ENCODE data around the gene MTFMT. TPM values are rescaled to one million over a fixed set of nuclear protein-coding genes. Genes with fewer than 3 reads are reported as not detected.

MTFMT gene
- total and polyA plus RNA-seq, 2 of the 4 experiments (the other 2 are of a cell fraction), result 8.9 to 21.3 TPM

DNA sequence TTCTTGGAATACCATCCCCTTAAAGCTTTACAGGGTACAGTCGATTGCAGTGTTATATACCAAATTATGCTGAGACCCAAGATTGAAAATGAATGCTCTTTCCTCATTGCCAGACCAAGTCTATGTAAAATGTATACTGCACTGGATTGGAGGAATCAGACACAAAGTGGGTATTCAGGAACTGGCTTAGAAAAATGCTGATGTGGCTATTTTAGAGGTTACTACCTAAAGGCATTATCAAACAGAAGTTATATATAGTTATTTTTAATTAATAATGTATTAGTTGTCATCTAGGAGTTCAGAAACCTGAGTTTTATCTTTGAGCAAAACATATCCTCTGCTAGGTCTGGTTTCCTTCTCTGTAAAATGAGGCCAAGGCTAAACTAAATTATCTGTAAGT, 36.1 kb downstream of the MTFMT start:
- TF ChIP-seq MAZ (IDR thresholded peaks at IDR 0.05; ENCODE audit: borderline replicate concordance, low read depth, low read length) (no peak), MAFK (IDR thresholded peaks at IDR 0.05; ENCODE audit: low read depth, low read length) (peak; percentile 98)
- H3K9me1 ChIP-seq (ENCODE audit: insufficient read depth, low read length), result no peaks in the 10 kb centered on the region; the same call in 1 of the 2 replicates
- no peaks in the 10 kb centered on the region; the same call in 1 of the 2 replicates for H4K20me1 ChIP-seq (ENCODE audit: insufficient read depth, low read length)
- H3K4me3 ChIP-seq (ENCODE audit: insufficient read depth, low read depth, low read length), result no peak overlapping the region
- H3K18ac ChIP-seq (ENCODE audit: low read depth, low read length), result no peak overlapping the region
- no peak overlapping the region for H3K56ac ChIP-seq (ENCODE audit: extremely low read depth, insufficient read depth, low read length)
- no peaks in the 10 kb centered on the region for H3K9me3 ChIP-seq (ENCODE audit: control insufficient read depth, insufficient read depth, low read length)
- in situ Hi-C loops (cut with MboI; ENCODE audit: low sequenced_read_pairs), result no loop called here
- DNase-seq (no peak), ATAC-seq (ENCODE audit: low read depth) (no peak)
- CTCF ChIA-PET, result no interaction called here
- peaks cover 2 to 20% of the 10 kb centered on the region in 2 experiments; a peak in 3 of 4 replicates for H3K79me1 ChIP-seq (ENCODE audit: low read depth in 1 of 2, low read length in 2 of 2)
- WGBS, 2 experiments (ENCODE audit: extremely low coverage in 2 of 2, insufficient read length in 1 of 2), result no CpG with 5 or more reads among the region's 1 CpG
- no peak overlapping the region for H2BK15ac ChIP-seq (ENCODE audit: low read depth, low read length)
- no peak overlapping the region; the same call in 1 of the 2 replicates for H3K4me2 ChIP-seq (ENCODE audit: low read depth, low read length)
- H3K4me1 ChIP-seq (ENCODE audit: control insufficient read depth, insufficient read depth, low read length), result no peaks in the 10 kb centered on the region
- POLR2A ChIA-PET (ENCODE audit: unreplicated experiment), result no interaction called here
- no peak overlapping the region for H4K8ac ChIP-seq (ENCODE audit: low read depth in 2 of 2, low read length in 2 of 2)
- H2AK5ac ChIP-seq (ENCODE audit: low read depth, low read length), result no peak overlapping the region
- no peak overlapping the region for H3K9ac ChIP-seq (ENCODE audit: low read depth, low read length)
- no peaks in the 10 kb centered on the region for H3K36me3 ChIP-seq (ENCODE audit: control insufficient read depth, insufficient read depth, low read length)
- no peak overlapping the region for H2BK120ac ChIP-seq (ENCODE audit: low read depth, low read length)
- no peaks in the 10 kb centered on the region for H3K27me3 ChIP-seq (ENCODE audit: control insufficient read depth, insufficient read depth, low read length)
- no peak overlapping the region for H3K4ac ChIP-seq (ENCODE audit: low read depth, low read length)
- no peak overlapping the region for H2AFZ ChIP-seq (replicated peaks; ENCODE audit: low read length, poor library complexity)
- dilution Hi-C loops (cut with HindIII; ENCODE audit: low sequenced_read_pairs, unreplicated experiment), result no loop called here
- no peak overlapping the region for H3K14ac ChIP-seq (replicated peaks; ENCODE audit: low read depth, low read length)
- H3K27ac ChIP-seq (ENCODE audit: insufficient read depth, low read length), result no peak overlapping the region
- no peak overlapping the region for H4K5ac ChIP-seq (ENCODE audit: low read depth, low read length)
- H3K23ac ChIP-seq (ENCODE audit: low read depth, low read length), result no peak overlapping the region
- BruUV-seq (replicated peaks), result no TSS peak
- intact Hi-C loops (cut with micrococcal nuclease), result no loop called here
- no peak overlapping the region for H2BK20ac ChIP-seq (ENCODE audit: low read depth, low read length)
- no peak overlapping the region for H4K91ac ChIP-seq (ENCODE audit: insufficient read depth, low read depth, low read length)
- H2AK9ac ChIP-seq (replicated peaks; ENCODE audit: low read depth, low read length, poor library complexity), result no peak overlapping the region
- H2BK5ac ChIP-seq (ENCODE audit: low read depth, low read length, poor library complexity, severe bottlenecking), result no peak overlapping the region

All from IMR-90 (cell line).